Naive thymus-derived CD8-positive, alpha-beta T cell (primary cell): ENCODE measurements around the gene TTC21A. TPM values are rescaled to one million over a fixed set of nuclear protein-coding genes. Genes with fewer than 3 reads are reported as not detected.

Source experiments
- ATAC-seq, 2 donors: fragments of 150-1000 bp; cut with Tn5 transposase in 1 of 2; sonication (Bioruptor Pico), chemical (Tn5 transposase) in 1 of 2; 1 replicate in 1 of 2; 2 replicates in 1 of 2; pipeline ENCODE4 v1.10.0; 2021; ENCODE audit warnings: mild to moderate bottlenecking in 2 of 2, moderate library complexity in 2 of 2
- POLR2A ChIA-PET: fragments of 350-600 bp; sonication (Branson Sonifier 250); formaldehyde crosslinking; loops from one replicate; lab custom pipeline; 2021; ENCODE audit warnings: antibody characterized with exemption; lab: Charles Lee
- DNase-seq, 10 donors: peaks; one replicate each; pipeline versions ENCODE4 v3.0.0 to v3.0.0-alpha.2; 2020 to 2022
- H3K27ac Mint-ChIP-seq, 10 donors: one replicate each; pipeline ENCODE4 v1.8.0; 2020 to 2022; ENCODE audit warnings: mild to moderate bottlenecking in 10 of 10, mixed read lengths in 10 of 10, moderate library complexity in 4 of 10, inconsistent platforms in 1 of 10
- H3K27me3 Mint-ChIP-seq, 5 donors: one replicate each; pipeline ENCODE4 v1.8.0; 2021 to 2022; ENCODE audit warnings: mixed read lengths in 5 of 5
- H3K36me3 Mint-ChIP-seq, 3 donors: one replicate each; pipeline ENCODE4 v1.8.0; 2020 to 2022; ENCODE audit warnings: mixed read lengths in 3 of 3, mild to moderate bottlenecking in 2 of 3, inconsistent platforms in 1 of 3
- H3K4me1 Mint-ChIP-seq, 4 donors: one replicate each; pipeline ENCODE4 v1.8.0; 2021 to 2022; ENCODE audit warnings: mixed read lengths in 4 of 4
- H3K4me3 Mint-ChIP-seq, 10 donors: one replicate each; pipeline ENCODE4 v1.8.0; 2020 to 2022; ENCODE audit warnings: mild to moderate bottlenecking in 10 of 10, mixed read lengths in 10 of 10, moderate library complexity in 6 of 10, inconsistent platforms in 1 of 10
- H3K9me3 Mint-ChIP-seq, 9 donors: one replicate each; pipeline ENCODE4 v1.8.0; 2020 to 2022; ENCODE audit warnings: mixed read lengths in 9 of 9, mild to moderate bottlenecking in 3 of 9, inconsistent platforms in 1 of 9, moderate library complexity in 1 of 9
- polyA plus RNA-seq, 3 donors: library from polyadenylated mRNA; unstranded; fragments of 300-500 nt; fragmentation: Illumina TruSeq; gene quantifications; one replicate each; pipeline ENCODE4 v1.2.3, GENCODE V29; 2021
- total RNA-seq, 8 experiments: library from RNA in 2 of 8; stranded (reverse) in 2 of 8; gene quantifications; one replicate each; pipeline ENCODE4 v1.2.3 and lab custom pipeline; 2021 to 2026

Gene TTC21A
- total and polyA plus RNA-seq, 5 experiments from 2014 or later, result 0.50 to 8.7 (median 0.94) TPM

DNA sequence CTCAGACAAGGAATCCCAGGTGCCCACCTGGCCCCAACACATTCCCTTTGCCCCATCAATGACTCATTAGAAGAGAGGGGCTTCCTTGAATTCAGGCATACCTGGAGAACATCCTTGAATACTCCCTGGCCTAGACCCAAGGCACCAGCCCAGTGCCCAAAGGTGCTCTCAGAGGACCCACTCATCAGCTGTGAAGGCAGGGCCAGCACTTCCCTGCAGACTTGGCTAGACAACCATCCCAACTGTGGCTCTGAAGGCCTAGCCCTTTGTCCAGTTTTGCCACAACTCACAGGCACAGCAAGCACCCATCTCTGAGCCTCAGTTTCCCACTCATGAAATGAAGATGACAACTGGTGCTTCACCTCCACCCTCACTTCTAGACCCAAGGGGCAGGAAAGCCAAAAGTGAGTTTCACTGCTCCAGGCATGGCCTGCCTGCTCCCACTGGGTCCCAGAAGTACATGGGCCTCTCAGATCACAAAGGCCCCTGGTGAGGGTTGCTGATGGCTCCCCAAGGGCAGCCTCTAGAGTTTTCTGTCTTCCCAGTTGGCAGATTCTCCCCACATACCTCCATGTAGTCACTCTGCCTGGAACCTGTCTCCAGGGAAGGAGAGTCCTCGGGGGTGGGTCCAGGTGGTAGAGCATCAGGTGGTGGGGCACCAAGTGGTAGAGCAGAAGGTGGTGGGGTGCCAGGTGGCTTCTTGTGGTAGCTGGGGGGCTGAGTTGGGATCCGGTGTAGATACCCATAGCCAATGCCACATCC lies 7.6 kb upstream of the TTC21A start:
- no peaks in the 10 kb centered on the region for H3K27me3 Mint-ChIP-seq
- DNase-seq (no peak), ATAC-seq (no peak)
- peaks cover 0 to 37% (median 0%) of the 10 kb centered on the region in 3 donors for H3K36me3 Mint-ChIP-seq
- peaks cover 15 to 32% (median 25%) of the 10 kb centered on the region in 4 donors for H3K4me1 Mint-ChIP-seq
- no peaks in the 10 kb centered on the region for H3K9me3 Mint-ChIP-seq
- POLR2A ChIA-PET, result no interaction called here
- no peak overlapping the region for H3K4me3 Mint-ChIP-seq
- H3K27ac Mint-ChIP-seq, result peak overlapping the region in 4 of 10 donors; percentile 15 to 55 (median 34)

DNA sequence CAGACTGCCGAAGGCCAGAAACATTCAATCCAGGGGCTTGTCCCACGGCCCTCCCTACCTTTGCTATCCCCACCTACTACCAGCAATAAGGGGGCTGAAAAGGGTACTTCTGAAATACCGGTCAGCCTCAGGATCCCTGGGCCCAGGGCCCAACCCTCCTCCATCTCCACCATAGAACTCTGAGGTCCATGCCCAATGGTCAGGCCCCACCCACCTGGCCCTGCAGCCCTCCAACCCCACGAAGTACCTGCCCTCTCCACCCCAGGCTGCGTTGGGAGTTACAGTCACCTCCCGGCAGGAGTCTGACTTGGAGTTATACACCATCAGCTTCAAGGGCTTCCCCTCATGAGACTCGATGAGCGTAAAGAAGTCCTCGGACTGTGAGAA lies 7.0 kb upstream of the TTC21A start:
- peaks cover 19 to 37% (median 30%) of the 10 kb centered on the region in 4 donors for H3K4me1 Mint-ChIP-seq
- DNase-seq (no peak), ATAC-seq (no peak)
- H3K27me3 Mint-ChIP-seq, result no peaks in the 10 kb centered on the region
- no peak overlapping the region for H3K4me3 Mint-ChIP-seq
- no peaks in the 10 kb centered on the region for H3K9me3 Mint-ChIP-seq
- POLR2A ChIA-PET, result no interaction called here
- peaks cover 0 to 31% (median 0%) of the 10 kb centered on the region in 3 donors for H3K36me3 Mint-ChIP-seq
- H3K27ac Mint-ChIP-seq, result peak overlapping the region in 1 of 10 donors; percentile 43

DNA sequence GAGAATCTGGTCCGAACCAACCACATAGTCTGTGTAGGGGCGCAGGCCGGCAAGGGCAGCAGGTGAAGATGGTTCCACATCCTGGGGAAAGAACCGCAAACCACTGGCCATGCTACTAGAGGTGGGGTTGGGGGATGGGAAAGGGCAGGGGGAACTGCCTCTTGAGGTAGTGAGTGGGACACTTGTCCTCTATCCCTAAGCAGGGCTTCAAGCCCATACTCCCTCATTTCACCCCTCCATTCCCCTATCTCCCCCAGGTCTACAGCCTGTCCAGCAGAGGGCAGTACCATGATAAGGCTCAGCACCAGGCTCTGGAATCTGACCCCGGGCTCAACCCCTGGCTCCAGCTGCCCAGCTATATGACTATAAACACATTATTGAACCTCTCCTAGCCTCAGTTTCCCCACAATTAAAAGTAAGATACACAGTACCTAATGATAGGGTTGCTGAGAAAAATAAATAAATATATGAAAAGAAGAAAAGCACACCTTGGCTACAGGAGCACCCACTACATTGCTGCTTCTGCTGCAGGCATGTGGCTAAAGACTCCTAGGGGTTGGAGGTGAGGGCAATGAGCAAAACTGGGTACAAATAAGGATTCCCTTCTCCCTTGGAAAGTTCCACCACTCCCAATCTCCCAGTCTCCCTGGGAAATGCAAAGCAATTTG lies 6.3 kb upstream of the TTC21A start:
- Mint-ChIP-seq H3K4me3 (no peak overlapping the region), H3K27me3 (no peaks in the 10 kb centered on the region), H3K4me1 (peaks cover 25 to 44% (median 37%) of the 10 kb centered on the region in 4 donors), H3K9me3 (no peaks in the 10 kb centered on the region), H3K36me3 (peaks cover 0 to 24% (median 0%) of the 10 kb centered on the region in 3 donors), H3K27ac (peak overlapping the region in 9 of 10 donors; percentile 31 to 75 (median 56))
- ATAC-seq (peak; percentile 74 to 81), DNase-seq (peak in 8 of 10 donors; percentile 17 to 73 (median 49))
- POLR2A ChIA-PET, result no interaction called here

DNA sequence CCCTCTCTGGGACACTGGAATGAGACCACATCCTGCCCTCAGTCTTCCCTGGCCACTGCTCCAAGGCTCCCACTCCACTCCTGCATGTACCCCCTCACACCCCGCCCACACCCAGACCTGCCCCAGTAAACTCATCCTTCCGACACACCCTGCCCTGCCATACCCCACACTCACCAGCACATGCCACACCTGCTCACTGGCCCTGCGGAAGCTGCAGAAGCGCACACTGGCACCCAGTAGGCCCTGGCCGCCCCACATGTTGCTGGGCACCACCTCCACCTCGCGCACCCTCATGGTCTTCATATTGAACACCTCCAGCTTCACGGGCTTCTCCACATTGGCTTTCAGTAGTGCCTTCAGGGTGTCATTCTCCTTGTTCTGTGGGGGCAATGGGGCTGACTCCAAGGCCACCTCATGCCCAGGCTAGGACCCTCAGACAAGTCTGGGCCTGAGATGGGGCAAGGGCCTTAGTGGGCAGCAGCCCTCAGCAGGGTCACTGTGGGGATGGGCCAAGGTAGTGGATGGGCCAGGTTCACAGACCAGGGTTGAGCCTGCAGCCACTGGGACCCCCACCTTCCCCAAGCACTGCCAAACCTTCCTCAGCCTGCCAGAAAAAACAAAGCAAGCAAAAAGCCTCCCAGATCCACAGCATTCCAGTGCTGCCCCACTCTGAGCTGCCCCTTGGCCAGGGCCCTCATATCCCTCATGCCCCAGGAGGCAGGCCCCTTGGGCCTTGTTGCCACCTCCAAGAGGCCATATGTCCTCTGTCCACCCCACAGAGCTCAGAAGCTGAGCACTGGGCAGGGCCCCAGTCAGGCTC lies 4.8 kb upstream of the TTC21A start:
- ATAC-seq, result no peak
- no peaks in the 10 kb centered on the region for H3K27me3 Mint-ChIP-seq
- no peaks in the 10 kb centered on the region for H3K9me3 Mint-ChIP-seq
- peak overlapping the region in 1 of 10 donors; percentile 54 for H3K4me3 Mint-ChIP-seq
- peaks cover 34 to 54% (median 47%) of the 10 kb centered on the region in 4 donors for H3K4me1 Mint-ChIP-seq
- peaks cover 0 to 10% (median 0%) of the 10 kb centered on the region in 3 donors for H3K36me3 Mint-ChIP-seq
- DNase-seq, result no peak
- peak overlapping the region; percentile 39 to 89 (median 67) for H3K27ac Mint-ChIP-seq
- POLR2A ChIA-PET, result interaction anchor here (1.0 kb wide), 1 partner anchor 51 kb away, joined by 3 read pairs; the partner anchor contains the start of genes SCN11A and WDR48

DNA sequence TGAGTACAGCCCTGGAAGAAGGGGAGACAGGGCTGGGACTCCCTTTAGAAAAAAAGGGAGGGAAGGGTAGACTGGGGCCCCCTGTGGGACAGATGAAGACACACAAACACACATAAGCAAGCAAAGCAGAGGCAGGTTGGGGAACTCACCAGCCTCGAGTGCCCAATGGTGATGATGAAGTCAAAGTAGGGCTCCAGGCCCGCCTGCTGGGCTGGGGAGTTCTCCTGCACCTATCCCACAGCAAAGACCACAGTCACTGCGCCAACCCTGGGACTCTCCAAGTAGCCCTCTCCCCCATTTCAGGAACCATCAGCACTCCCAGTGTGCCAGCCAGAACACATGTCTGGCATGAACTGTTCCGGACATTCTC lies 4.2 kb upstream of the TTC21A start:
- peak overlapping the region in 9 of 10 donors; percentile 25 to 85 (median 46) for H3K27ac Mint-ChIP-seq
- ATAC-seq (no peak), DNase-seq (no peak)
- no peak overlapping the region for H3K4me3 Mint-ChIP-seq
- H3K9me3 Mint-ChIP-seq, result no peaks in the 10 kb centered on the region
- H3K27me3 Mint-ChIP-seq, result no peaks in the 10 kb centered on the region
- peaks cover 40 to 60% (median 53%) of the 10 kb centered on the region in 4 donors for H3K4me1 Mint-ChIP-seq
- peaks cover 0 to 7% (median 0%) of the 10 kb centered on the region in 3 donors for H3K36me3 Mint-ChIP-seq
- POLR2A ChIA-PET, result interaction anchor here (1.0 kb wide), 1 partner anchor 51 kb away, joined by 3 read pairs; the partner anchor contains the start of genes SCN11A and WDR48

DNA sequence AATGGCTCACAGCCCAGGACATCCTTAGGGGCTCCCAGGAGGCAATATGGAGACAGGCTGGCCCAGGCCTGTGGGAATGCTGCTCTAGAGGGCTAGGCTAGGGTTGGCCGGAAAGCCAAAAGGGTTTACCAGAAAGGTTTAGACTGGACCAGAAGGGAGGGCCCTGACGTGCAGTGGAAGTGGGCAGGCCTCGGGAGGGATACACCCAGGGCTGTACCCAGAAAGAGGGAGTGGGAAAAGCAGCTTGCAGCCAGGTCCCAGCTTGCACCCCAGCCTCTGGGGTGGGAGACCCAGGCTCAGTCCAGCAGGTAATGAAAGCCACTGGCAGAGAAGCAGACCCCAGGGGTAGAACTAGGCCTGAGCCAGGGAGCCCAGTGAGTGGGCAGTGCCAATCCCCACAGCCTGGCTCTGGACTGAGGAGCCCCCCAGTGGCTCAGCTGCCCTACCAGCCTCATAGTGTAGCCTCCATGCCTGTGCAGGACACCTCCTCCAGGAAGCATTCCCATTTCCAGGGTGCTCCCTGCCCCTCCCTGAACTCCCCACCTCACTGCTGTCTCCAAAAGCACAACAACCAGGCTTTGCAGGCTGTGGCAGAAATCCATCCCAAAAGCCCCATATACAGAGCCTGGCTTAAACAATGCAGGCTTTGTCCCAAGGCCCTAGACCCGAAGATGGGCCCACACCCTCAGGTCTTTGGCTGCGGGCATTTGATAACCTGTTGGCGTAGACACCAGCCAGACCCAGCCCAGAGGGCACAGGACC lies 3.5 kb upstream of the TTC21A start:
- POLR2A ChIA-PET, result no interaction called here
- H3K4me3 Mint-ChIP-seq, result peak overlapping the region in 1 of 10 donors; percentile 42

DNA sequence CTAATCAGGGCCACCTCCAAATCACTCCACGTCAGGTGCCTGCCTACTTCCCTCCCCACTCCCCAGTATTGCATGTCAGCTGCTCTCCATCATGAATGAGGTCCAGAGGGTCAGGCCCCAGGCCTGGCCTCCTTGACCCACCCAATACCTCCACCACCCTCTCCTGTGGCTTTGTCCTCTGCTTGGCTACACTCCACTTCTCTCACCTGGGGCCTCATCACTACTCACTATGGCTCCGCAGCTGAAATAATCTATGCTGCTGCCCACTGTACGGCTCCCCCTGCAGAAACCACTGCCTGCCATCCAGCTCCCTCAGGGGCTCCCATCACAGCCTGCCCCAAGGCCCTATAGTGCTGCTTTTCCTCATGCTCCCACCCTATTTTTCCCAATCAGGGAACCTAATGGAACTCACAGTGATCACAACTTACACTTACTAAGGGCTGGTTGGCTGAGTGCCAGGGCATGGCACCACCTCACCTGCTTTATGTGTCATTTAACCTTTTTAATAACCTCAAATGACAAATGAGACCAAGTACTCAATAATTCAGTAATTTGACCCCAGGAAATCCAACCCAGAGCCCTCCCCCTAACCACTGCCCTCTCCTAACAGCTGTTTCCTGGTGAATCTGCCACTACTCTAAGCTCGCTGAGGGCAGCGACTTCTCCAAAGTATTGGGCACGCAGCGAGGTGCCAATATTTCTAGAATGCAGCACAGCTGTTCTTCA lies 2.4 kb upstream of the TTC21A start:
- Mint-ChIP-seq H3K4me3 (peak overlapping the region in 7 of 10 donors; percentile 2 to 88 (median 52)), H3K27ac (peak overlapping the region in 9 of 10 donors; percentile 26 to 94 (median 91)), H3K36me3 (no peaks in the 10 kb centered on the region), H3K27me3 (no peaks in the 10 kb centered on the region), H3K4me1 (peaks cover 51 to 72% (median 65%) of the 10 kb centered on the region in 4 donors), H3K9me3 (no peaks in the 10 kb centered on the region)
- POLR2A ChIA-PET, result interaction anchor here (0.5 kb wide), 2 partner anchors 71 to 182 kb away, joined by 3 read pairs; no protein-coding TSS in a partner anchor
- DNase-seq, result no peak
- ATAC-seq, result no peak

More for the DNA sequence above, 3.5 kb upstream of the TTC21A start:
- Mint-ChIP-seq H3K27ac (peak overlapping the region in 9 of 10 donors; percentile 29 to 92 (median 59)), H3K9me3 (no peaks in the 10 kb centered on the region), H3K27me3 (no peaks in the 10 kb centered on the region), H3K4me1 (peaks cover 46 to 66% (median 60%) of the 10 kb centered on the region in 4 donors), H3K36me3 (peaks cover 0 to 3% (median 0%) of the 10 kb centered on the region in 3 donors)
- DNase-seq, result no peak
- no peak for ATAC-seq

DNA sequence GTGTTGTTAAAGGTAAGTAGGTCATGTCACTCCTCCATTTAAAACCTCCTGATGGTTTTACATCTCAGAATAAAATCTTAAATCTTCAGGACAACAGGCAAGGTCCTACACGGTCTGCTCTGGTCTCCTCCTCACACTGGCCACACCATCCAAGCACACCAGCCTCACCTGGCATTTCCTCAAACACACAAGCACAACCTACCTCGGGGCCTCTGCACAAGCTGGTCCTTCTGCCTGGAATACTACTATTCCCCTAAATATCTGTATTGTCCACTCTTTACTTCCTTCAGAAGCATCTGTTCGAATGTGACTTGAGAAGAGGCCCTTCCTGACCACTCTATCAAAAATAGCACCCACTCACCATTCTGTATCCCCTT lies 1.8 kb upstream of the TTC21A start:
- H3K4me1 Mint-ChIP-seq, result peaks cover 51 to 72% (median 65%) of the 10 kb centered on the region in 4 donors

DNA sequence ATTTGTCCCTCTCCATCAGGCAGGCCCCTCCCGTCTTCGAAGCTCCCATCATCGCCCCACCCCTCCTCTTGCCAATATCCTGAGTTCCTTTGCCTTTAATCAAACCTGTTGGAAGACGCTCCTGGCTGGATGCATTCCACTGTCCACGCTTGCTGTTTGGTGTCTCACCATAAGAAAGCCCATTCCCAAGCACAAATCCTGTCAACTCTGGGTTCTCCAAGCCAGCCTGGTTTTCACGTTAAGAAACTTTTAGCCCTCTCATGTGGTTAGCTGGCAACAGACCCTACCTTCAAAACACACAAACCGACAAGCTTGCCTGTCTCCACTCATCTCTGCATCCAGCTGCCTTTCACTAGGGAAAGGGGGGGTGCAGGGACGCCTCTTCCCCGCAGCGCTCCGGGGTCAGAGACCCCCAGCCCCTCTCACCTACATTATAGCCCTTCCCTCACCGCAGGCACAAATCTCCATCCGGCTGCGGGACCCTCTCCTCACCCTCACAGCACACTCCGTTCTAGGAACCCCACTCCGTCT lies 1.1 kb upstream of the TTC21A start:
- no peaks in the 10 kb centered on the region for H3K36me3 Mint-ChIP-seq
- DNase-seq (no peak), ATAC-seq (no peak)
- H3K27ac Mint-ChIP-seq, result peak overlapping the region; percentile 76 to 94 (median 88)
- H3K9me3 Mint-ChIP-seq, result no peaks in the 10 kb centered on the region
- peak overlapping the region; percentile 81 to 92 (median 86) for H3K4me3 Mint-ChIP-seq
- peaks cover 48 to 68% (median 62%) of the 10 kb centered on the region in 4 donors for H3K4me1 Mint-ChIP-seq
- no peaks in the 10 kb centered on the region for H3K27me3 Mint-ChIP-seq
- POLR2A ChIA-PET, result interaction anchor here (0.9 to 1.5 kb wide), 4 partner anchors 21 to 301 kb away, joined by 3 to 5 read pairs (median 4); partner anchors contain the start of gene RPSA

More for the DNA sequence above, 1.8 kb upstream of the TTC21A start:
- H3K9me3 Mint-ChIP-seq, result no peaks in the 10 kb centered on the region
- H3K27ac Mint-ChIP-seq, result peak overlapping the region; percentile 28 to 94 (median 88)
- no peaks in the 10 kb centered on the region for H3K27me3 Mint-ChIP-seq
- H3K4me3 Mint-ChIP-seq, result peak overlapping the region; percentile 81 to 92 (median 86)
- no peak for ATAC-seq
- POLR2A ChIA-PET, result interaction anchor here (0.5 to 1.2 kb wide), 3 partner anchors 22 to 72 kb away, joined by 3 to 4 read pairs (median 3); no protein-coding TSS in a partner anchor
- DNase-seq, result no peak
- no peaks in the 10 kb centered on the region for H3K36me3 Mint-ChIP-seq

DNA sequence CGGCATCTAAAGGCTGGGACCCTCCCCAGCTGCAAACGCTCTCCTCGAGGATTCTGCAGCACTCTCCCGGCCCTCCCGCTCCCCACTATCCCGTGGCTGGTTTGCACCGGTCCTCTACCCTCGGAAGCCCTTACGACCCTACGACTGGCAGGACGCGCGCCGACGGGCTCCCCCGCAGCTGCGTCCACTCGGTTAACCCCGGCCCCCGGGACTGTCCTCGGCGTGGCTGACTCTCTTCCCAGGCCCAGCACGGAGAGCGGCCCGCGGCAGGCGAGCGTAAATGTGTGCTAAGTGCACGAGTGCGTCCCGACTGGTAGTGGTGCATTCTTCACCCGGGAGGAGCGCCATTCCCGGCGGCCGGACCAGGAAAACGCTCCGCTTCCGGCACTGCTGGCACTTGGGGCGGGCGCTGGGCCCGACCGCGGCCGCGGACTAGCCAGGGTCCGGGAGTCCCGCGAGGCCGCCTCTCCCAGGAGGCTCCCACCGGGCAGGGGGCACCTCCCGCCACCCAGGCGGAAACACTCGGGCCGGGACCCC lies 561 bp upstream of the TTC21A start:
- H3K27me3 Mint-ChIP-seq, result no peaks in the 10 kb centered on the region
- peak in 4 of 10 donors; percentile 18 to 27 (median 24) for DNase-seq
- peak overlapping the region; percentile 76 to 94 (median 88) for H3K27ac Mint-ChIP-seq
- H3K9me3 Mint-ChIP-seq, result no peaks in the 10 kb centered on the region
- POLR2A ChIA-PET, result interaction anchor here (1.2 to 1.5 kb wide), 4 partner anchors 21 to 300 kb away, joined by 3 to 6 read pairs (median 4); partner anchors contain the start of gene RPSA
- peak; percentile 11 to 29 for ATAC-seq
- no peaks in the 10 kb centered on the region for H3K36me3 Mint-ChIP-seq
- H3K4me3 Mint-ChIP-seq, result peak overlapping the region; percentile 81 to 92 (median 86)
- peaks cover 48 to 64% (median 59%) of the 10 kb centered on the region in 4 donors for H3K4me1 Mint-ChIP-seq
